H1 (cell line): ENCODE data around the gene TANC1. TPM values are rescaled to one million over a fixed set of nuclear protein-coding genes. Genes with fewer than 3 reads are reported as not detected.

Experiments used
- BACH1 ChIP-seq: IDR thresholded peaks from 2 replicates; pipeline ENCODE4 v1.6.1; 2012; ENCODE audit warnings: low read length, improper control_type of control experiment
- CEBPB ChIP-seq: IDR thresholded peaks from 2 replicates; pipeline ENCODE4 v1.6.1; 2012; ENCODE audit warnings: low read depth, low read length
- FOSL1 ChIP-seq: IDR thresholded peaks from 2 replicates; pipeline ENCODE4 v1.6.1; 2011; ENCODE audit warnings: mild to moderate bottlenecking, low read depth, low read length, moderate library complexity; ENCODE audit not compliant: insufficient read depth
- JUN ChIP-seq: IDR thresholded peaks from 2 replicates; pipeline ENCODE4 v1.6.1; 2011; ENCODE audit warnings: low read depth, mild to moderate bottlenecking, improper control_type of control experiment, low read length
- JUND ChIP-seq: IDR thresholded peaks from 2 replicates; pipeline ENCODE4 v1.6.1; 2011; ENCODE audit warnings: mild to moderate bottlenecking, improper control_type of control experiment, low read length
- KDM1A ChIP-seq: fragments of 200-600, 300-600 bp; sonication (generic); IDR thresholded peaks from 2 replicates; pipeline ENCODE4 v1.7.1; 2016; ENCODE audit warnings: mild to moderate bottlenecking, low read length, borderline replicate concordance
- TAF7 ChIP-seq: optimal IDR thresholded peaks from 2 replicates; pipeline ENCODE3; 2011; ENCODE audit warnings: low read depth, mild to moderate bottlenecking, inconsistent platforms, low read length, moderate library complexity, borderline replicate concordance
- polyA plus RNA-seq, 7 experiments: library from polyadenylated mRNA; depleted of rRNA in 3 of 7; stranded (reverse) in 5 of 7; unstranded in 2 of 7; fragments of >200 nt in 5 of 7; fragments of 200-250 nt in 2 of 7; gene quantifications; 1 replicate in 5 of 7; 2 replicates in 1 of 7; 4 replicates in 1 of 7; pipeline versions ENCODE4 v1.2.1 to v1.2.3, GENCODE V29; 2011 to 2013; ENCODE audit warnings: missing spikeins in 2 of 7, mixed read lengths in 2 of 7
- total RNA-seq: library from RNA; stranded (reverse); fragmentation: NEBNext Ultra II Directional; extraction: Animal tissue kit (Norgen Biotek cat#: 25700); gene quantifications from 2 replicates; pipeline ENCODE4 v1.2.1, GENCODE V29; 2021
- TF ChIP-seq, protein P1 (sequence below): fragments of 300-600 bp; sonication (generic); IDR thresholded peaks from 2 replicates; pipeline ENCODE4 v1.7.1; 2012; ENCODE audit warnings: low read length, moderate library complexity, mild to moderate bottlenecking, inconsistent platforms; ENCODE audit not compliant: insufficient replicate concordance
- TF ChIP-seq, protein P2 (sequence below): IDR thresholded peaks from 2 replicates; pipeline ENCODE4 v1.6.1; 2012; ENCODE audit warnings: low read length, inconsistent platforms

The TANC1 gene
- total and polyA plus RNA-seq, 2 of the 8 experiments (the other 6 are each of a cell fraction or from before 2014, with no cell fraction given), result 4.1 to 7.6 TPM

- TF ChIP-seq, protein P1, sequence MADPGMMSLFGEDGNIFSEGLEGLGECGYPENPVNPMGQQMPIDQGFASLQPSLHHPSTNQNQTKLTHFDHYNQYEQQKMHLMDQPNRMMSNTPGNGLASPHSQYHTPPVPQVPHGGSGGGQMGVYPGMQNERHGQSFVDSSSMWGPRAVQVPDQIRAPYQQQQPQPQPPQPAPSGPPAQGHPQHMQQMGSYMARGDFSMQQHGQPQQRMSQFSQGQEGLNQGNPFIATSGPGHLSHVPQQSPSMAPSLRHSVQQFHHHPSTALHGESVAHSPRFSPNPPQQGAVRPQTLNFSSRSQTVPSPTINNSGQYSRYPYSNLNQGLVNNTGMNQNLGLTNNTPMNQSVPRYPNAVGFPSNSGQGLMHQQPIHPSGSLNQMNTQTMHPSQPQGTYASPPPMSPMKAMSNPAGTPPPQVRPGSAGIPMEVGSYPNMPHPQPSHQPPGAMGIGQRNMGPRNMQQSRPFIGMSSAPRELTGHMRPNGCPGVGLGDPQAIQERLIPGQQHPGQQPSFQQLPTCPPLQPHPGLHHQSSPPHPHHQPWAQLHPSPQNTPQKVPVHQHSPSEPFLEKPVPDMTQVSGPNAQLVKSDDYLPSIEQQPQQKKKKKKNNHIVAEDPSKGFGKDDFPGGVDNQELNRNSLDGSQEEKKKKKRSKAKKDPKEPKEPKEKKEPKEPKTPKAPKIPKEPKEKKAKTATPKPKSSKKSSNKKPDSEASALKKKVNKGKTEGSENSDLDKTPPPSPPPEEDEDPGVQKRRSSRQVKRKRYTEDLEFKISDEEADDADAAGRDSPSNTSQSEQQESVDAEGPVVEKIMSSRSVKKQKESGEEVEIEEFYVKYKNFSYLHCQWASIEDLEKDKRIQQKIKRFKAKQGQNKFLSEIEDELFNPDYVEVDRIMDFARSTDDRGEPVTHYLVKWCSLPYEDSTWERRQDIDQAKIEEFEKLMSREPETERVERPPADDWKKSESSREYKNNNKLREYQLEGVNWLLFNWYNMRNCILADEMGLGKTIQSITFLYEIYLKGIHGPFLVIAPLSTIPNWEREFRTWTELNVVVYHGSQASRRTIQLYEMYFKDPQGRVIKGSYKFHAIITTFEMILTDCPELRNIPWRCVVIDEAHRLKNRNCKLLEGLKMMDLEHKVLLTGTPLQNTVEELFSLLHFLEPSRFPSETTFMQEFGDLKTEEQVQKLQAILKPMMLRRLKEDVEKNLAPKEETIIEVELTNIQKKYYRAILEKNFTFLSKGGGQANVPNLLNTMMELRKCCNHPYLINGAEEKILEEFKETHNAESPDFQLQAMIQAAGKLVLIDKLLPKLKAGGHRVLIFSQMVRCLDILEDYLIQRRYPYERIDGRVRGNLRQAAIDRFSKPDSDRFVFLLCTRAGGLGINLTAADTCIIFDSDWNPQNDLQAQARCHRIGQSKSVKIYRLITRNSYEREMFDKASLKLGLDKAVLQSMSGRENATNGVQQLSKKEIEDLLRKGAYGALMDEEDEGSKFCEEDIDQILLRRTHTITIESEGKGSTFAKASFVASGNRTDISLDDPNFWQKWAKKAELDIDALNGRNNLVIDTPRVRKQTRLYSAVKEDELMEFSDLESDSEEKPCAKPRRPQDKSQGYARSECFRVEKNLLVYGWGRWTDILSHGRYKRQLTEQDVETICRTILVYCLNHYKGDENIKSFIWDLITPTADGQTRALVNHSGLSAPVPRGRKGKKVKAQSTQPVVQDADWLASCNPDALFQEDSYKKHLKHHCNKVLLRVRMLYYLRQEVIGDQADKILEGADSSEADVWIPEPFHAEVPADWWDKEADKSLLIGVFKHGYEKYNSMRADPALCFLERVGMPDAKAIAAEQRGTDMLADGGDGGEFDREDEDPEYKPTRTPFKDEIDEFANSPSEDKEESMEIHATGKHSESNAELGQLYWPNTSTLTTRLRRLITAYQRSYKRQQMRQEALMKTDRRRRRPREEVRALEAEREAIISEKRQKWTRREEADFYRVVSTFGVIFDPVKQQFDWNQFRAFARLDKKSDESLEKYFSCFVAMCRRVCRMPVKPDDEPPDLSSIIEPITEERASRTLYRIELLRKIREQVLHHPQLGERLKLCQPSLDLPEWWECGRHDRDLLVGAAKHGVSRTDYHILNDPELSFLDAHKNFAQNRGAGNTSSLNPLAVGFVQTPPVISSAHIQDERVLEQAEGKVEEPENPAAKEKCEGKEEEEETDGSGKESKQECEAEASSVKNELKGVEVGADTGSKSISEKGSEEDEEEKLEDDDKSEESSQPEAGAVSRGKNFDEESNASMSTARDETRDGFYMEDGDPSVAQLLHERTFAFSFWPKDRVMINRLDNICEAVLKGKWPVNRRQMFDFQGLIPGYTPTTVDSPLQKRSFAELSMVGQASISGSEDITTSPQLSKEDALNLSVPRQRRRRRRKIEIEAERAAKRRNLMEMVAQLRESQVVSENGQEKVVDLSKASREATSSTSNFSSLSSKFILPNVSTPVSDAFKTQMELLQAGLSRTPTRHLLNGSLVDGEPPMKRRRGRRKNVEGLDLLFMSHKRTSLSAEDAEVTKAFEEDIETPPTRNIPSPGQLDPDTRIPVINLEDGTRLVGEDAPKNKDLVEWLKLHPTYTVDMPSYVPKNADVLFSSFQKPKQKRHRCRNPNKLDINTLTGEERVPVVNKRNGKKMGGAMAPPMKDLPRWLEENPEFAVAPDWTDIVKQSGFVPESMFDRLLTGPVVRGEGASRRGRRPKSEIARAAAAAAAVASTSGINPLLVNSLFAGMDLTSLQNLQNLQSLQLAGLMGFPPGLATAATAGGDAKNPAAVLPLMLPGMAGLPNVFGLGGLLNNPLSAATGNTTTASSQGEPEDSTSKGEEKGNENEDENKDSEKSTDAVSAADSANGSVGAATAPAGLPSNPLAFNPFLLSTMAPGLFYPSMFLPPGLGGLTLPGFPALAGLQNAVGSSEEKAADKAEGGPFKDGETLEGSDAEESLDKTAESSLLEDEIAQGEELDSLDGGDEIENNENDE, result no peak
- TF ChIP-seq, protein P2, sequence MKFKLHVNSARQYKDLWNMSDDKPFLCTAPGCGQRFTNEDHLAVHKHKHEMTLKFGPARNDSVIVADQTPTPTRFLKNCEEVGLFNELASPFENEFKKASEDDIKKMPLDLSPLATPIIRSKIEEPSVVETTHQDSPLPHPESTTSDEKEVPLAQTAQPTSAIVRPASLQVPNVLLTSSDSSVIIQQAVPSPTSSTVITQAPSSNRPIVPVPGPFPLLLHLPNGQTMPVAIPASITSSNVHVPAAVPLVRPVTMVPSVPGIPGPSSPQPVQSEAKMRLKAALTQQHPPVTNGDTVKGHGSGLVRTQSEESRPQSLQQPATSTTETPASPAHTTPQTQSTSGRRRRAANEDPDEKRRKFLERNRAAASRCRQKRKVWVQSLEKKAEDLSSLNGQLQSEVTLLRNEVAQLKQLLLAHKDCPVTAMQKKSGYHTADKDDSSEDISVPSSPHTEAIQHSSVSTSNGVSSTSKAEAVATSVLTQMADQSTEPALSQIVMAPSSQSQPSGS, result no peak
- TF ChIP-seq JUND (no peak), FOSL1 (no peak), KDM1A (no peak), BACH1 (no peak), CEBPB (no peak), TAF7 (no peak), JUN (no peak)
Observed at GRCh38 chr2:159101755-159102489, 133.5 kb downstream of the TANC1 start (continued).
